Measurements from ENCODE around the gene NLGN3. TPM values are rescaled to one million over a fixed set of nuclear protein-coding genes. Genes with fewer than 3 reads are reported as not detected.
A peak's percentile ranks its signal among the peaks of the same experiment; 100 is the strongest.

NLGN3 gene
- total RNA-seq, 1 donor from 2014 or later = 3.3 TPM

DNA sequence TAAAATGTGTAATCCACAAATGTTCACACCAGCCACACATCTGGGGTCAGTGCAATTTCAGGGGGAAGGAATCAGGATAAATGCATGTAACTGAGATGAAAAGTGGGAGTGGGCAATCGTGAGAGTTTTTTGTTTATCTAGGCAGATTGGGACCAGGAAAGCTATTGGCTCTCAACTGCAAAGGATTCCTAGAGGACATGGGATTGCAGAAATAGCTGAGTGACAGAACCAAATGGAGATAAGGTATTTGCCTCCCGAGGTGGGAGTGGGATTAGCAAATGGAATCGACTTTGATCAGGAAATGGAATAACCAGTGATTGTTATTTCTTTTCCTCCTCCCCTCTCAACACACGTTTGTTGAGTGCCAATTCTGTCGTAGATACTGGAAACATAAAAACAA lies 39.5 kb downstream of the NLGN3 start:
- no peaks in the 10 kb centered on the region for H3K36me3 Mint-ChIP-seq
- peak overlapping the region; percentile 98 for H3K27ac Mint-ChIP-seq
- H3K4me1 Mint-ChIP-seq = peaks cover 28% of the 10 kb centered on the region
- H3K9me3 Mint-ChIP-seq = no peaks in the 10 kb centered on the region
- TF ChIP-seq, protein P1, sequence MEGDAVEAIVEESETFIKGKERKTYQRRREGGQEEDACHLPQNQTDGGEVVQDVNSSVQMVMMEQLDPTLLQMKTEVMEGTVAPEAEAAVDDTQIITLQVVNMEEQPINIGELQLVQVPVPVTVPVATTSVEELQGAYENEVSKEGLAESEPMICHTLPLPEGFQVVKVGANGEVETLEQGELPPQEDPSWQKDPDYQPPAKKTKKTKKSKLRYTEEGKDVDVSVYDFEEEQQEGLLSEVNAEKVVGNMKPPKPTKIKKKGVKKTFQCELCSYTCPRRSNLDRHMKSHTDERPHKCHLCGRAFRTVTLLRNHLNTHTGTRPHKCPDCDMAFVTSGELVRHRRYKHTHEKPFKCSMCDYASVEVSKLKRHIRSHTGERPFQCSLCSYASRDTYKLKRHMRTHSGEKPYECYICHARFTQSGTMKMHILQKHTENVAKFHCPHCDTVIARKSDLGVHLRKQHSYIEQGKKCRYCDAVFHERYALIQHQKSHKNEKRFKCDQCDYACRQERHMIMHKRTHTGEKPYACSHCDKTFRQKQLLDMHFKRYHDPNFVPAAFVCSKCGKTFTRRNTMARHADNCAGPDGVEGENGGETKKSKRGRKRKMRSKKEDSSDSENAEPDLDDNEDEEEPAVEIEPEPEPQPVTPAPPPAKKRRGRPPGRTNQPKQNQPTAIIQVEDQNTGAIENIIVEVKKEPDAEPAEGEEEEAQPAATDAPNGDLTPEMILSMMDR (IDR thresholded peaks at IDR 0.05; ENCODE audit: unreplicated experiment) = no peak
- no peaks in the 10 kb centered on the region for H3K27me3 Mint-ChIP-seq (ENCODE audit: low read depth)
- DNase-seq (ENCODE audit: low spot score in 2 of 2, unreplicated experiment in 2 of 2) = no peak
- H3K4me3 Mint-ChIP-seq = no peak overlapping the region

DNA sequence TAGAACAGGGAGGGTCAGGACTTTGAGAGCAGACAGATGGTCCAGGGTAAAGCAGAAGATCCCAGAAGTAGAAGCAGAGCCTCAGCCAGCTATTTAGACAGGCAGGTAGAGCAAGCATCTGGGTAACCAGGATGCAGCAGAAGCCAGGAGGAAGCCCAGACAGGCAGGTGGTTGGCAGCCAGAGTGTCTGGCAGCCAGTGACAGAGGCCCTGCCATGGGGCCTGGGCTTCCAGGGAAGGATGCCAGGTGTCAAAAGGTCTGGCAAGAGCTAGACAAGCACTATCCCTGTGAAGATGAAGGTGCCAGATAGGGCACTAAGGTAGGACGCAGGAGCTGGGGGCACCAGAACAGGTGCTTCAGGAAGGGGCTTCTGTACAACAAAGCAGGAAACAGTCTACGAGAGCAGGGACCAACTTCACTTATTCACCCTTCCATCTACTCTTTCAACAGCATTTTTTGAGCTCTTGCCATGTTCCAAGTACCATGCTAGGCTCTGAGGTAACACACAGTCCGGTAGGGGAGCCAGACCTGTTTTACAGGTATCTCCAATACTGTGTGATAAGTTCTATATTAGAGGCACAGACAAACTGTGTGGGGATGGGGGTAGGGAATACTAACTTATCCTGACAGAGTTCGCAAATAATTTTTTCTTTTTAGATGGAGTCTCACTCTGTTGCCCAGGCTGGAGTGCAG lies 40.3 kb downstream of the NLGN3 start:
- H3K36me3 Mint-ChIP-seq = no peaks in the 10 kb centered on the region
- H3K4me1 Mint-ChIP-seq = peaks cover 28% of the 10 kb centered on the region
- no peak overlapping the region for H3K27ac Mint-ChIP-seq
- H3K27me3 Mint-ChIP-seq (ENCODE audit: low read depth) = no peaks in the 10 kb centered on the region
- TF ChIP-seq, protein P1 (IDR thresholded peaks at IDR 0.05; ENCODE audit: unreplicated experiment) = no peak
- no peak for DNase-seq (ENCODE audit: low spot score in 2 of 2, unreplicated experiment in 2 of 2)
- H3K4me3 Mint-ChIP-seq = no peak overlapping the region
- no peaks in the 10 kb centered on the region for H3K9me3 Mint-ChIP-seq

DNA sequence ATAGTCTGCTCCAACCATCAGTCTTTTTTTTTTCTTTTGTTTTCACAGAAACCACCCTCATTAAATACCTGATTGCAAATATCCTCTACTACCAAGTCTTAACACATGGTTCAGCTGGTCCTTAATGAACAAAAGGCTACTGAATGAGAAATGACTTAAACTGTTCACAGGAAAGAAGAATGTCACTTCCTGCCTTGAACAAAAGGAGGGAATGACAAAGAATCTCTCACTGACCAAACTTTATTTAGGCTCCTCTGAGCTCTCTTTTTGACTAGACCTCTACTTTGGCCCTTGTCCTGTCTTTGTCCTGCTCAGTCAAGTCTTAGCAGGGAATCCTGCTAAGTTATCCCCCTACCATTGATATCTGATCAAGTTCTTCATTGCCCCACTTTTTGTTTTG lies 46.6 kb downstream of the NLGN3 start:
- Mint-ChIP-seq H3K27ac (no peak overlapping the region), H3K27me3 (ENCODE audit: low read depth) (no peaks in the 10 kb centered on the region), H3K36me3 (no peaks in the 10 kb centered on the region), H3K4me1 (no peaks in the 10 kb centered on the region), H3K9me3 (peaks cover 13% of the 10 kb centered on the region), H3K4me3 (no peak overlapping the region)
- no peak for DNase-seq (ENCODE audit: low spot score in 2 of 2, unreplicated experiment in 2 of 2)
- TF ChIP-seq, protein P1 (IDR thresholded peaks at IDR 0.05; ENCODE audit: unreplicated experiment) = no peak

DNA sequence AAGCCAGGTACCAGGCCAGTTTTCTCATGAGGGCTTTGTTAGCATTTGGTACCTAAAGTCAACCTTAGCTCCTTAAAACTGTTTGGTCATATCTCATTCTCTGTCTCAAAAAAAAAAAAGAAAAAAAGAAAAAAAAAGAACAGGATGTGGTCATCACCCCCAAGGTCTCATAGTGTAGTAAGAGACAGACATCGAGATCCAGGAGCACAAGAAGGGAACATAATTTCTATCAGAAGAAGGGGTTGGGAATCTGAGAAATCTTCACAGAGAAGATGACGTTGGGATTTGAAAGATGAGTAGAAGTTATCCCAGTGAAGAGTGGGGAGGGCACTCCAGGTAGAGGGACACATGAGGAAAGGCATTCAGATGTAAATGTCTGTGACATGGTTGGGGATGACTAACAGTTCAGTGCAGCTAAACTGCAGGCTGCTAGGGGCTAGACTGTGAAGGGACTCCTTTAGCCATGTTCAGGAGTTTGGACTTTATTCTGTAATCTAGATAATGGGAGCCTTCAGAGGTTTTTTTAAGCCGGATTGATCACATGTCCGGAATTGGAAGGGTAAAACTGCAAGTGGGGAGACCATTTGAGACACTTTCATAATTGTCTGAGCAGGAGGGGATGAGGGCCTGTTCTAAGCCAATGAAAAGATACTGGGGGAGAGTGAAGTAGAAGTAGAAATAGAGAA lies 51.5 kb downstream of the NLGN3 start:
- Mint-ChIP-seq H3K4me3 (no peak overlapping the region), H3K27ac (no peak overlapping the region), H3K27me3 (ENCODE audit: low read depth) (no peaks in the 10 kb centered on the region), H3K36me3 (no peaks in the 10 kb centered on the region), H3K9me3 (peaks cover 7% of the 10 kb centered on the region), H3K4me1 (no peaks in the 10 kb centered on the region)
- TF ChIP-seq, protein P1 (IDR thresholded peaks at IDR 0.05; ENCODE audit: unreplicated experiment) = no peak
- no peak for DNase-seq (ENCODE audit: low spot score in 2 of 2, unreplicated experiment in 2 of 2)

DNA sequence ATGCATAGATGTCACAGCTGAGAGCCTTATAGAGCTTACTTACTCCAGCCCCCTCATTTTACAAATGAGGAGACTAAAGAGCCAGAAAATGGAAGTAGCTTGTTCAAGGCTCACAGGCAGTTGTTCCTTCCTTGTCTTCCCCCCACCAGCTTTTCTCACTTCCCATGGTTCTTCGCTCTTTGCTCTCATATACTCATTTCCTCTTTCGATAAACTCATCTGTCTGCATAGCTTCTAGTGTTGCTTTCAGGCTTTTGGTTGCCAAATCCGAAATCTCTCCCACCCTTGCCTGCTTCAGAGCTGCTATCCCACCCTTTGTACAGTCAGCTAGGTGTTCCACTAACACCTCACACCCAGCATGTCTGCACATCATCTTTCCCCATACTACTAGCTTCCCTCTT lies 53.4 kb downstream of the NLGN3 start:
- H3K9me3 Mint-ChIP-seq = peaks cover 3% of the 10 kb centered on the region
- TF ChIP-seq, protein P1 (IDR thresholded peaks at IDR 0.05; ENCODE audit: unreplicated experiment) = no peak
- H3K27me3 Mint-ChIP-seq (ENCODE audit: low read depth) = no peaks in the 10 kb centered on the region
- H3K4me3 Mint-ChIP-seq = no peak overlapping the region
- no peaks in the 10 kb centered on the region for H3K4me1 Mint-ChIP-seq
- no peaks in the 10 kb centered on the region for H3K36me3 Mint-ChIP-seq
- no peak for DNase-seq (ENCODE audit: low spot score in 2 of 2, unreplicated experiment in 2 of 2)
- no peak overlapping the region for H3K27ac Mint-ChIP-seq
